ENCODE measurements around the gene ADO.

DNA sequence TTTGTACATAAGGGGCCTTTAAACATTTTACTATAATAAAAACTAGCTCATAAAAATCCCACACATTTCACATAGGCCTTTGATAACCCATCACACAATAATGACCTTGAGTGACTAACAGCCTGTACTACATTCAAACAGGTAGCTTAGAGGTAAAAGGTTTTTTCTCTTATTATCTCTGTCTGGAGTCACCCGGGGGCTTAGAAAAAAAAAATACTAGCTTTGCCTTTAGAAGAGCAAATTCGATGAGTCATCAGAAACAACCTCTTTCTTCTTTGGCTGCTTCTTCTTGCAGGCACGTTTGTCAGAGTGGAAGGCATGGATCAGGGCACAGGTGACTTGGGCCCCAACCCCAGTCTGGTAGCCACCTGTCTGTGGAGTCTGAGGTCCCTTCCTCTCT is 43.4 kb upstream of the ADO start:
- TF ChIP-seq, protein P1, sequence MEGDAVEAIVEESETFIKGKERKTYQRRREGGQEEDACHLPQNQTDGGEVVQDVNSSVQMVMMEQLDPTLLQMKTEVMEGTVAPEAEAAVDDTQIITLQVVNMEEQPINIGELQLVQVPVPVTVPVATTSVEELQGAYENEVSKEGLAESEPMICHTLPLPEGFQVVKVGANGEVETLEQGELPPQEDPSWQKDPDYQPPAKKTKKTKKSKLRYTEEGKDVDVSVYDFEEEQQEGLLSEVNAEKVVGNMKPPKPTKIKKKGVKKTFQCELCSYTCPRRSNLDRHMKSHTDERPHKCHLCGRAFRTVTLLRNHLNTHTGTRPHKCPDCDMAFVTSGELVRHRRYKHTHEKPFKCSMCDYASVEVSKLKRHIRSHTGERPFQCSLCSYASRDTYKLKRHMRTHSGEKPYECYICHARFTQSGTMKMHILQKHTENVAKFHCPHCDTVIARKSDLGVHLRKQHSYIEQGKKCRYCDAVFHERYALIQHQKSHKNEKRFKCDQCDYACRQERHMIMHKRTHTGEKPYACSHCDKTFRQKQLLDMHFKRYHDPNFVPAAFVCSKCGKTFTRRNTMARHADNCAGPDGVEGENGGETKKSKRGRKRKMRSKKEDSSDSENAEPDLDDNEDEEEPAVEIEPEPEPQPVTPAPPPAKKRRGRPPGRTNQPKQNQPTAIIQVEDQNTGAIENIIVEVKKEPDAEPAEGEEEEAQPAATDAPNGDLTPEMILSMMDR (IDR thresholded peaks at IDR 0.05; ENCODE audit: low read depth, low read length), result no peak
- TF ChIP-seq EZH2phosphoT487 (IDR thresholded peaks at IDR 0.05; ENCODE audit: low read depth), result no peak

Data from OCI-LY3 (cell line).